ENCODE measurements around the gene LRSAM1. TPM values are rescaled to one million over a fixed set of nuclear protein-coding genes. Genes with fewer than 3 reads are reported as not detected.
A peak's percentile ranks its signal among the peaks of the same experiment; 100 is the strongest.

Gene LRSAM1
- total and polyA plus RNA-seq, 9 of the 15 experiments (the other 6 are each of a cell fraction or from before 2014, with no cell fraction given) = 0.07 to 16.2 (median 4.7) TPM

DNA sequence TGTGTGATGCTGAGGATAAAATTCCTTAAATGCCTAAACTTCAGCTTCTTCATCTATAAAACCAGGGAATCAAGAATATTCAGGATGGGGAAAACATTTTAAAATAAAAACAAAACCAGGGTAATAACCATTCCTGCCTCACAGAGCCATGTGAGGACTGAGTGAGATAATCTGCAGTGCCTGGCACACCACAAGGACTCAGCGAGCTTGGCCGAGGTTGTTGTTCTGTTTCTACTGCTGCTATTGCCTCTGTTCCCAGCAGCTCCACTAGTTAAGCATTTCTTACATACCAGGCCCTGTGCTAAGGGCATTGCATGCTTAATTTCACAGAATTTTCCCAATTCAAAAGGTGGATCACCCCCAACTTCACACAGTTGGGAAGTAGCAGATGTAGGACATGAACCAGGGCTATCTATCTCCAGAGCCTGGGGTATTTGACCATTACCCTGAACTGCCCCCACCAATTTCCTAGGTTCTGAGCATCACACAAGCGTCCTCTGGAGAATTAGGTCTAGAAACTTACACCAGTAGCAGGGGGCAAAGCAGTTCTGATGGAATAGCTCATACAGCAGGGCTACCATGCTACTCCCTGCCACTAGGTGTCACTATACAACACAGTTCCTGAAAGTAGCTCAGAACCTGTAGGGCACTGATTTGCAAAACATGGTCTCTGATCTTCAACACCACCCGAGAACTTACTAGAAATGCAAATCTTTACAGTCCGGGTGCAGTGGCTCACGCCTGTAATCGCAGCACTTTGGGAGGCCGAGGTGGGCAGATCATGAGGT, 74.3 kb downstream of the LRSAM1 start:
- BruUV-seq (replicated peaks) = no TSS peak
- Histone ChIP-seq H3K27ac (ENCODE audit: extremely low read depth, low read depth, low read length) (no peak overlapping the region), H3K9ac (ENCODE audit: insufficient read depth in 1 of 2, low read depth in 2 of 2, low read length in 2 of 2) (no peak overlapping the region), H2AFZ (ENCODE audit: low read depth, low read length) (no peak overlapping the region), H4K20me1 (replicated peaks; ENCODE audit: control insufficient read depth, insufficient read depth, low read length) (no peaks in the 10 kb centered on the region), H3K4me3 (no peak overlapping the region), H3K9me3 (replicated peaks; ENCODE audit: control insufficient read depth, insufficient read depth, low read depth, low read length) (peaks cover 31% of the 10 kb centered on the region), H3K4me2 (ENCODE audit: insufficient read depth, low read length) (no peak overlapping the region), H3K4me1 (replicated peaks in 1 of 2; ENCODE audit: control insufficient read depth in 2 of 2, insufficient read depth in 2 of 2, low read length in 2 of 2) (peaks cover 0 to 14% of the 10 kb centered on the region in 2 experiments; a peak in 1 of 5 replicates), H3K9me1 (ENCODE audit: control insufficient read depth, insufficient read depth, low read length) (no peaks in the 10 kb centered on the region), H3K36me3 (ENCODE audit: control insufficient read depth, insufficient read depth, low read length) (peaks cover 84% of the 10 kb centered on the region), H3K27me3 (ENCODE audit: control insufficient read depth in 2 of 2, insufficient read depth in 2 of 2, low read length in 2 of 2) (no peaks in the 10 kb centered on the region), H3K79me2 (ENCODE audit: control insufficient read depth, insufficient read depth, low read length) (no peaks in the 10 kb centered on the region)
- WGBS (ENCODE audit: insufficient coverage, low coverage, missing lambda C conversion rate) = 94% methylated on average over 8 of the region's 8 CpGs
- peak; percentile 86 for FAIRE-seq
- ChIA-PET POLR2A (interaction anchor here (0.6 to 1.0 kb wide), 5 partner anchors 11 to 1783 kb away, joined by 3 to 5 read pairs (median 4); no protein-coding TSS in a partner anchor), CTCF (ENCODE audit: low intra/inter-chr PET ratio) (interaction anchor here (0.5 to 1.5 kb wide), 2 partner anchors 53 to 61 kb away, joined by 4 to 6 read pairs; no protein-coding TSS in a partner anchor)
- ATAC-seq = peak; percentile 76
- DNase-seq (ENCODE audit: extremely low read depth in 1 of 4, low spot score in 3 of 4) = peak; percentile 49 to 72 (median 62)
- in situ Hi-C loops (cut with MboI) = no loop called here
- intact Hi-C loops (cut with micrococcal nuclease) = no loop called here
- TF ChIP-seq SMAD2 (IDR thresholded peaks at IDR 0.05; ENCODE audit: low read depth, low read length) (no peak), CBX5 (IDR thresholded peaks at IDR 0.05; ENCODE audit: borderline replicate concordance, low read depth) (peak; percentile 96), GABPB2 (CRISPR knock-in tag; conservative IDR thresholded peaks at IDR 0.05) (no peak), ZNF764 (CRISPR knock-in tag; IDR thresholded peaks at IDR 0.05; ENCODE audit: low read depth) (peak; percentile 100), CBX1 (IDR thresholded peaks at IDR 0.05; ENCODE audit: low read depth) (peak; percentile 90; the same call in 1 of the 2 replicates), KLF16 (IDR thresholded peaks at IDR 0.05) (no peak)
- TF ChIP-seq, protein P1, sequence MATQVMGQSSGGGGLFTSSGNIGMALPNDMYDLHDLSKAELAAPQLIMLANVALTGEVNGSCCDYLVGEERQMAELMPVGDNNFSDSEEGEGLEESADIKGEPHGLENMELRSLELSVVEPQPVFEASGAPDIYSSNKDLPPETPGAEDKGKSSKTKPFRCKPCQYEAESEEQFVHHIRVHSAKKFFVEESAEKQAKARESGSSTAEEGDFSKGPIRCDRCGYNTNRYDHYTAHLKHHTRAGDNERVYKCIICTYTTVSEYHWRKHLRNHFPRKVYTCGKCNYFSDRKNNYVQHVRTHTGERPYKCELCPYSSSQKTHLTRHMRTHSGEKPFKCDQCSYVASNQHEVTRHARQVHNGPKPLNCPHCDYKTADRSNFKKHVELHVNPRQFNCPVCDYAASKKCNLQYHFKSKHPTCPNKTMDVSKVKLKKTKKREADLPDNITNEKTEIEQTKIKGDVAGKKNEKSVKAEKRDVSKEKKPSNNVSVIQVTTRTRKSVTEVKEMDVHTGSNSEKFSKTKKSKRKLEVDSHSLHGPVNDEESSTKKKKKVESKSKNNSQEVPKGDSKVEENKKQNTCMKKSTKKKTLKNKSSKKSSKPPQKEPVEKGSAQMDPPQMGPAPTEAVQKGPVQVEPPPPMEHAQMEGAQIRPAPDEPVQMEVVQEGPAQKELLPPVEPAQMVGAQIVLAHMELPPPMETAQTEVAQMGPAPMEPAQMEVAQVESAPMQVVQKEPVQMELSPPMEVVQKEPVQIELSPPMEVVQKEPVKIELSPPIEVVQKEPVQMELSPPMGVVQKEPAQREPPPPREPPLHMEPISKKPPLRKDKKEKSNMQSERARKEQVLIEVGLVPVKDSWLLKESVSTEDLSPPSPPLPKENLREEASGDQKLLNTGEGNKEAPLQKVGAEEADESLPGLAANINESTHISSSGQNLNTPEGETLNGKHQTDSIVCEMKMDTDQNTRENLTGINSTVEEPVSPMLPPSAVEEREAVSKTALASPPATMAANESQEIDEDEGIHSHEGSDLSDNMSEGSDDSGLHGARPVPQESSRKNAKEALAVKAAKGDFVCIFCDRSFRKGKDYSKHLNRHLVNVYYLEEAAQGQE (IDR thresholded peaks at IDR 0.05; ENCODE audit: borderline replicate concordance) = peak; percentile 41; the same call in 1 of the 2 replicates
- TF ChIP-seq, protein P1 (CRISPR knock-in tag; IDR thresholded peaks at IDR 0.05; ENCODE audit: low read depth) = no peak
- TF ChIP-seq, protein P2, sequence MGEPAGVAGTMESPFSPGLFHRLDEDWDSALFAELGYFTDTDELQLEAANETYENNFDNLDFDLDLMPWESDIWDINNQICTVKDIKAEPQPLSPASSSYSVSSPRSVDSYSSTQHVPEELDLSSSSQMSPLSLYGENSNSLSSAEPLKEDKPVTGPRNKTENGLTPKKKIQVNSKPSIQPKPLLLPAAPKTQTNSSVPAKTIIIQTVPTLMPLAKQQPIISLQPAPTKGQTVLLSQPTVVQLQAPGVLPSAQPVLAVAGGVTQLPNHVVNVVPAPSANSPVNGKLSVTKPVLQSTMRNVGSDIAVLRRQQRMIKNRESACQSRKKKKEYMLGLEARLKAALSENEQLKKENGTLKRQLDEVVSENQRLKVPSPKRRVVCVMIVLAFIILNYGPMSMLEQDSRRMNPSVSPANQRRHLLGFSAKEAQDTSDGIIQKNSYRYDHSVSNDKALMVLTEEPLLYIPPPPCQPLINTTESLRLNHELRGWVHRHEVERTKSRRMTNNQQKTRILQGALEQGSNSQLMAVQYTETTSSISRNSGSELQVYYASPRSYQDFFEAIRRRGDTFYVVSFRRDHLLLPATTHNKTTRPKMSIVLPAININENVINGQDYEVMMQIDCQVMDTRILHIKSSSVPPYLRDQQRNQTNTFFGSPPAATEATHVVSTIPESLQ (CRISPR knock-in tag; IDR thresholded peaks at IDR 0.05) = no peak
- TF ChIP-seq, protein P3, sequence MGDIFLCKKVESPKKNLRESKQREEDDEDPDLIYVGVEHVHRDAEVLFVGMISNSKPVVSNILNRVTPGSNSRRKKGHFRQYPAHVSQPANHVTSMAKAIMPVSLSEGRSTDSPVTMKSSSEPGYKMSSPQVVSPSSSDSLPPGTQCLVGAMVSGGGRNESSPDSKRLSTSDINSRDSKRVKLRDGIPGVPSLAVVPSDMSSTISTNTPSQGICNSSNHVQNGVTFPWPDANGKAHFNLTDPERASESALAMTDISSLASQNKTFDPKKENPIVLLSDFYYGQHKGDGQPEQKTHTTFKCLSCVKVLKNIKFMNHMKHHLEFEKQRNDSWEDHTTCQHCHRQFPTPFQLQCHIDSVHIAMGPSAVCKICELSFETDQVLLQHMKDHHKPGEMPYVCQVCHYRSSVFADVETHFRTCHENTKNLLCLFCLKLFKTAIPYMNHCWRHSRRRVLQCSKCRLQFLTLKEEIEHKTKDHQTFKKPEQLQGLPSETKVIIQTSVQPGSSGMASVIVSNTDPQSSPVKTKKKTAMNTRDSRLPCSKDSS (IDR thresholded peaks at IDR 0.05; ENCODE audit: low read depth, partially characterized antibody) = peak; percentile 85

Measured in K562 (cell line).